IgD-negative memory B cell (primary cell): ENCODE results near the gene KDM4C. TPM values are rescaled to one million over a fixed set of nuclear protein-coding genes. Genes with fewer than 3 reads are reported as not detected.
"Not testable (repeated sequence)": the region's sequence is repeated elsewhere in the genome, so short reads cannot be mapped to it uniquely, and the experiment has no call there.

ENCODE experiments used
- H3K27ac Mint-ChIP-seq, 3 donors: one replicate each; pipeline ENCODE4 v1.8.0; 2020 to 2022; ENCODE audit warnings: mild to moderate bottlenecking in 3 of 3, mixed read lengths in 3 of 3, moderate library complexity in 1 of 3
- H3K27me3 Mint-ChIP-seq: one replicate; pipeline ENCODE4 v1.8.0; 2021; ENCODE audit warnings: mixed read lengths
- H3K36me3 Mint-ChIP-seq: one replicate; pipeline ENCODE4 v1.8.0; 2020; ENCODE audit warnings: mild to moderate bottlenecking, mixed read lengths
- H3K4me1 Mint-ChIP-seq, 3 donors: one replicate each; pipeline ENCODE4 v1.8.0; 2020 to 2022; ENCODE audit warnings: mixed read lengths in 3 of 3, mild to moderate bottlenecking in 1 of 3
- H3K4me3 Mint-ChIP-seq, 4 donors: one replicate each; pipeline ENCODE4 v1.8.0; 2020 to 2022; ENCODE audit warnings: mild to moderate bottlenecking in 4 of 4, mixed read lengths in 4 of 4, moderate library complexity in 3 of 4
- H3K9me3 Mint-ChIP-seq, 3 donors: one replicate each; pipeline ENCODE4 v1.8.0; 2020 to 2021; ENCODE audit warnings: mixed read lengths in 3 of 3, mild to moderate bottlenecking in 1 of 3
- polyA plus RNA-seq: library from polyadenylated mRNA; unstranded; fragments of 300-500 nt; fragmentation: Illumina TruSeq; gene quantifications from one replicate; pipeline ENCODE4 v1.2.3, GENCODE V29; 2021

KDM4C gene
- 31.6 TPM for polyA plus RNA-seq

GRCh38 chr9:6757456-6758247 is at the start of gene KDM4C:
Gene KDM4C, plus strand, starts transcription at chr9:6757973. Its CDS starts 35,016 bp downstream, at chr9:6792989.
- Mint-ChIP-seq H3K27me3 (no peaks in the 10 kb centered on the region), H3K36me3 (no peaks in the 10 kb centered on the region), H3K27ac (peak within 1 kb of the TSS; percentile 98 to 100 (median 99)), H3K9me3 (no peaks in the 10 kb centered on the region), H3K4me1 (peaks cover 18 to 24% (median 19%) of the 10 kb centered on the region in 3 donors), H3K4me3 (peak within 1 kb of the TSS; percentile 95 to 100 (median 96))

DNA sequence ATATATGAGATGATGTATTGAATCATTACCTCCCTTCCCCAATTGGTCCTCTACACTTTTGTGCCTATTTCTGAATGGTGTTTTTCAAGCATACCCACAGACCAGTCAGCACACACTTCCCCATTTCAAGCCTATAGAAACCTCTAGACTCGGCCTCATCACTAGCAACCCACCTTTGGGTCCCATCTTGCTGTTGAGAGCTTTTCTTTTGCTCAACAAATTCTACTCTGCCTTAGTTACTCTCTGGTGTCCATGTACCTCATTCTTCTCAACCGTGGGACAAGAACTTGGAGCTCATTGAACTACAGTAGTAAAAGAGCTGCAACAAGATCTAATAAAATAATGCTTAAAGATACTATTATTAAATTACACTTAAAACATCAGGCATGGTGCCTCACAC is 49.0 kb upstream of the KDM4C start:
- Mint-ChIP-seq H3K9me3 (peaks cover 0 to 3% (median 0%) of the 10 kb centered on the region in 3 donors), H3K27me3 (no peaks in the 10 kb centered on the region), H3K4me1 (peaks cover 2 to 9% (median 7%) of the 10 kb centered on the region in 3 donors), H3K36me3 (no peaks in the 10 kb centered on the region), H3K4me3 (peak overlapping the region in 1 of 4 donors; percentile 46), H3K27ac (peak overlapping the region in 1 of 3 donors; percentile 54)

DNA sequence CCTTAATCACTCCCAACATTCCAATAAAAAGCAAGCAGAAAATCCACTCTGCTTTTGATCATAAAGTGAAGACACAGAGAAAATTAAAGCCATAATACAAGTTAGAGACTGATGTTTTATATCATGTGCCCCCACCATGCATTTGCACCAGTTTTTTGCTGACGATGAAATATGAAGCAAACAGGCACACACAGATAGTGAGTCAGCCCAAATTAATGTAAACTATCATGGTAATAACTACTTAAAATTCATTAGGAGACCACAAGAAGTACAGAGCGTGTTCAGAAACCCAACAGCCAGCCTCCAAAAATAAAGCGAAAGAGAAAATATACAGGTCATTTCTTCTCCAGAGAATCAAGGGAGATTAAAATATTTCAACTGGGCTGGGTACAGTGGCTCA is 46.4 kb upstream of the KDM4C start:
- Mint-ChIP-seq H3K4me3 (peak overlapping the region in 1 of 4 donors; percentile 25), H3K36me3 (no peaks in the 10 kb centered on the region), H3K27me3 (no peaks in the 10 kb centered on the region), H3K4me1 (peaks cover 4 to 9% (median 5%) of the 10 kb centered on the region in 3 donors), H3K9me3 (peaks cover 0 to 3% (median 0%) of the 10 kb centered on the region in 3 donors), H3K27ac (no peak overlapping the region)

DNA sequence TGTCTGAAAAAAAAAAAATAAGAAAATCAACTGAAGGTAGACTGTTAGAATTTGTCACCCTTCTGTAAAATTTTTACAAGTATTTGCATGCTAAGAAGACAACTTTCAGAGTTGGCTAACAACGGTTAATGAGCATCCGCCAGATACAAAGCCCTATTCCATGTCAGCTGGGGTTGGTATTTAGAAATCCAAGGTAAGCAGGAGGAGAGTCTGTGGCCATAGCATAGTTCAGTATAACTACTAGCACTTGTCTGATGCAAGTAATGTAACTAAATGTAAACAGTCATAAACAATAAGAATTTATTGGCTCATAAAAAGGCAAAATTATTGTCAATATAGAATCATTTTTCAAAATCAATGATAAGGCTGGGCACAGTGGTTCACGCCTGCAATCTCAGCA is 45.7 kb upstream of the KDM4C start:
- H3K4me3 Mint-ChIP-seq: no peak overlapping the region
- peaks cover 0 to 3% (median 0%) of the 10 kb centered on the region in 3 donors for H3K9me3 Mint-ChIP-seq
- peaks cover 4 to 11% (median 9%) of the 10 kb centered on the region in 3 donors for H3K4me1 Mint-ChIP-seq
- peak overlapping the region in 1 of 3 donors; percentile 3 for H3K27ac Mint-ChIP-seq
- H3K27me3 Mint-ChIP-seq: no peaks in the 10 kb centered on the region
- H3K36me3 Mint-ChIP-seq: no peaks in the 10 kb centered on the region

DNA sequence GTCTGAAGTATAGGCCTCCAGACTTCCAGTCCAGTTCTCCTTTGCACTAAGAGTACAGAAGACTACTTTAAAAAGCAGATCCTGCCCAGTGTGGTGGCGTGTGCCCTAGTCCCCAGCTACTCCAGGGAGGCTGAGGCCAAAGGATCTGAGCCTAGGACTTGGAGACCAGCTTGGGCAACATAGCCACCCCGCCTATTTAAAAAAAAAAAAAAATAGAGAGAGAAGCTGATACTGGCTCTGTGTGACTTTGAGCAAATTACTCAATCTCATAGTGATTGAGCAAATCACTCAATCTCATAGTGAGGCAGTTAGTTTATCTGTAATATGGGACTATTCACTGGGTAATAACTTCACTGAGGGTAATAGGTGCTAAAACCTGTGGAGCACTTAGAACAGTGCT is 43.6 kb upstream of the KDM4C start:
- peak overlapping the region in 1 of 3 donors; percentile 50 for H3K27ac Mint-ChIP-seq

DNA sequence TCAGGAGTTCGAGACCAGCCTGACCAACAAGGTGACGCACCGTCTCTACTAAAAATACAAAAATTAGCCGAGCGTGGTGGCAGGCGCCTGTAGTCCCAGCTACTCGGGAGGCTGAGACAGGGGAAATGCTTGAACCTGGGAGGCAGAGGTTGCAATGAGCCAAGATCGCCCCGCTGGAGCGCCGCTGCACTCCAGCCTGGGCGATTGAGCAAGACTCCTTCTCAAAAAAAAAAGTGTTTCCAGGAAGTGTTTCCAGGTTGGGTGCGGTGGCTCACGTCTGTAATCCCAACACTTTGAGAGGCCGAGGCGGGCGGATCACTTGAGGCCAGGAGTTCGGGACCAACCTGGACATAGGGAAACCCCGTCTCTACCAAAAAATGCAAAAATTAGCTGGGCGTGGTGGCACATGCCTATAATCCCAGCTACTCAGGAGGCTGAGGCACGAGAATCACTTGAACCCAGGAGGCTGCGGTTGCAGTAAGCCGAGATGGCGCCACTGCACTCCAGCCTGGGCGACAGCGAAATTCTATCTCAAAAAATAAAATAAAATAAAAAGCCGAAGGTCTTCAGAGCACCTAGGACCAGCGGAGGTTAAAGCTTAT is 42.5 kb upstream of the KDM4C start:
- Mint-ChIP-seq H3K4me1 (peaks cover 4 to 12% (median 9%) of the 10 kb centered on the region in 3 donors), H3K4me3 (peak overlapping the region; percentile 82 to 97 (median 91)), H3K27ac (peak overlapping the region in 2 of 3 donors; percentile 74 to 95)
- H3K36me3 Mint-ChIP-seq, H3K27me3 Mint-ChIP-seq, H3K9me3 Mint-ChIP-seq: not testable (repeated sequence)

More for the DNA sequence above, 43.6 kb upstream of the KDM4C start:
- Mint-ChIP-seq H3K4me3 (peak overlapping the region in 1 of 4 donors; percentile 66), H3K36me3 (no peaks in the 10 kb centered on the region), H3K9me3 (no peaks in the 10 kb centered on the region), H3K4me1 (peaks cover 4 to 12% (median 9%) of the 10 kb centered on the region in 3 donors), H3K27me3 (no peaks in the 10 kb centered on the region)

DNA sequence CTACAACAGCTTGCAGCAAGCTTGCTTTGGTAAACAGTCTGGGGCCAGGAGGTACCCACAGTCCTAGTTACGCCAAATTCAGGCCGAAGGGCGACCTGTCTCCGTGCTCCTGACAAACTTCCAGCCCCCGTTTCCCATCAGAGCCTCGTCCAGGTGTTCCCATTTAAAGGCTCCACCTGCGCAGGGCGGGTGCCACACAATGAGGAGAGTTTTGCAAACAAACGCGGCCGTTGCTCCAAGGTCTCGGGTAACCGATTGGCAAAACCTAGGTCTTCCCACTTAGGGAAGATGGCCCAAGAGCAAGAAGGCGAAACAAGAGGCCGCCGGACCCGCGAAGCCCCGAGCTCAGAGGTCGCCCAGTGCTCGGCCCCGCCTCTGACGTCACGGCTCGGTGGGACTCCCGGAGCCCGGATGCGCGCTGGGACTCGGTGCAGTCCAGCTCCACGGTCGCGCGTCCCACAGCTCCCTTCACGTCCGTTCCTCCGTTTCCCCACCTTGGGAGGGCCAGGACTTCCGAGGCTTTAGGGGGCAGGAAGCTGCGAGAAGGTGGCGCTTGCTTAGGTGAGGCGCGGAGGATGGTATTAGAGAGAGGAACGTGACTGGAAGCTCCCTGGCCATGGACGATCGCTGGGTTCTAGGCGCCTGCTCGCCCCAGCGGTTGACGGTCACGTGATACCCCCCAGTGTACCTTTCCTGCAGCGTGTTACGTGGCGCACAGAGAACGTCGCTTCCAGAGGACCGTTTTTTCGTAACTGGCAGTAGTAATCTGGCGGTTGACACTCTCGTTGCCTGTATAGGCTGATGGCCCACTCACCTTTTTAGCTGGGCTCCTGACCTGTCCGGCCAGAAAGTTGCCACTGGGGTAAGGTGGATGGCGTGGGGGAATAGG is 41.8 kb upstream of the KDM4C start:
- H3K4me3 Mint-ChIP-seq: peak overlapping the region; percentile 82 to 97 (median 91)
- peaks cover 7 to 12% (median 9%) of the 10 kb centered on the region in 3 donors for H3K4me1 Mint-ChIP-seq
- H3K36me3 Mint-ChIP-seq: no peaks in the 10 kb centered on the region
- H3K9me3 Mint-ChIP-seq: no peaks in the 10 kb centered on the region
- no peaks in the 10 kb centered on the region for H3K27me3 Mint-ChIP-seq
- peak overlapping the region; percentile 74 to 95 (median 93) for H3K27ac Mint-ChIP-seq

DNA sequence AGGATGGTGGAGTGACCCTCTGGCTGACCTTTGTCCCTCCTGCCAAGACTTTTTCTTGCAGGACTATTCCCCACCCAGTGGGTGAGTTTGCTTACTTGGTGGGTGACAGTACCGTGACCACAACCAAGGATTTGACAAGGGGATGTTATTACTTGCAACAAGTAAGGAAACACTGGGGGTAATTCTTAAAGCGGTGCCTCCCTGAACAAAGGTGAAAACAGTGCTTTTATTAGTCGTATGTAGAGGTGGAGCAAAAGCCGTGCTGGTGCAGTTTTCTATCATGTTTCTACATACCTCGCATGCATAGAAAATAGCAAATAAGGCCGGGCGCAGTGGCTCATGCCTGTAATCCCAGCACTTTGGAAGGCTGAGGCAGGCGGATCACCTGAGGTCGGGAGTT is 41.0 kb upstream of the KDM4C start:
- Mint-ChIP-seq H3K9me3 (no peaks in the 10 kb centered on the region), H3K4me3 (peak overlapping the region; percentile 82 to 97 (median 91)), H3K36me3 (no peaks in the 10 kb centered on the region), H3K27me3 (no peaks in the 10 kb centered on the region), H3K27ac (peak overlapping the region in 2 of 3 donors; percentile 74 to 93), H3K4me1 (peaks cover 7 to 9% (median 9%) of the 10 kb centered on the region in 3 donors)

- H3K36me3 Mint-ChIP-seq: no peaks in the 10 kb centered on the region
- peaks cover 16 to 22% (median 18%) of the 10 kb centered on the region in 3 donors for H3K4me1 Mint-ChIP-seq
- peak overlapping the region; percentile 25 to 96 (median 88) for H3K4me3 Mint-ChIP-seq
- H3K27me3 Mint-ChIP-seq: no peaks in the 10 kb centered on the region
- no peaks in the 10 kb centered on the region for H3K9me3 Mint-ChIP-seq
- peak overlapping the region; percentile 13 to 94 (median 36) for H3K27ac Mint-ChIP-seq
Measured at GRCh38 chr9:6723881-6724420, 33.8 kb upstream of the KDM4C start.

GRCh38 chr9:6733257-6733656 is 24.5 kb upstream of the KDM4C start:
- no peak overlapping the region for H3K27ac Mint-ChIP-seq
- no peaks in the 10 kb centered on the region for H3K36me3 Mint-ChIP-seq
- H3K27me3 Mint-ChIP-seq: no peaks in the 10 kb centered on the region

GRCh38 chr9:6733831-6734230 is 23.9 kb upstream of the KDM4C start:
- Mint-ChIP-seq H3K4me1 (peaks cover 0 to 2% (median 2%) of the 10 kb centered on the region in 3 donors), H3K27ac (no peak overlapping the region), H3K27me3 (no peaks in the 10 kb centered on the region), H3K4me3 (no peak overlapping the region), H3K9me3 (peaks cover 0 to 2% (median 0%) of the 10 kb centered on the region in 3 donors), H3K36me3 (no peaks in the 10 kb centered on the region)

More at GRCh38 chr9:6733257-6733656, 24.5 kb upstream of the KDM4C start:
- Mint-ChIP-seq H3K9me3 (peaks cover 0 to 2% (median 0%) of the 10 kb centered on the region in 3 donors), H3K4me1 (peaks cover 0 to 2% (median 2%) of the 10 kb centered on the region in 3 donors), H3K4me3 (no peak overlapping the region)

DNA sequence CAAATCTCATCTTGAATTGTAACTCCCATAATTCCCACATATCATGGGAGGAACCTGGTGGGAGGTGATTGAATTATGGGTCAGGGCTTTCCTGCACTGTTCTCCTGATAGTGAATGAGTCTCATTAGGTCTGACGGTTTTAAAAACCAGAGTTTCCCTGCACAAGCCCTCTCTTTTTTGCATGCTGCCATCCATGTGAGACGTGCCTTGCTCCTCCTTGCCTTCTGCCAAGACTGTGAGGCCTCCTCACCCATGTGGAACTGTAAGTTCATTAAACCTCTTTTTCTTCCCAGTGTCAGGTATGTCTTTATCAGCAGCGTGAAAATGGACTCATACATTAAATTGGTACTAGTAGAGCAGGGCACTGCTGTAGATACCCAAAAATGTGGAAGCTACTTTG is 22.4 kb upstream of the KDM4C start:
- Mint-ChIP-seq H3K4me1 (peaks cover 4 to 5% (median 5%) of the 10 kb centered on the region in 3 donors), H3K27me3 (no peaks in the 10 kb centered on the region), H3K27ac (peak overlapping the region in 1 of 3 donors; percentile 1)

GRCh38 chr9:6739218-6739617 is 18.6 kb upstream of the KDM4C start:
- H3K27me3 Mint-ChIP-seq: no peaks in the 10 kb centered on the region
- H3K4me3 Mint-ChIP-seq: no peak overlapping the region
- H3K36me3 Mint-ChIP-seq: no peaks in the 10 kb centered on the region
- H3K4me1 Mint-ChIP-seq: peaks cover 3 to 4% (median 3%) of the 10 kb centered on the region in 3 donors
- H3K9me3 Mint-ChIP-seq: peaks cover 0 to 2% (median 0%) of the 10 kb centered on the region in 3 donors
- no peak overlapping the region for H3K27ac Mint-ChIP-seq

More for the DNA sequence above, 22.4 kb upstream of the KDM4C start:
- H3K9me3 Mint-ChIP-seq: peaks cover 0 to 2% (median 0%) of the 10 kb centered on the region in 3 donors
- no peaks in the 10 kb centered on the region for H3K36me3 Mint-ChIP-seq
- H3K4me3 Mint-ChIP-seq: no peak overlapping the region

- H3K27me3 Mint-ChIP-seq, H3K36me3 Mint-ChIP-seq, H3K27ac Mint-ChIP-seq, H3K9me3 Mint-ChIP-seq: not testable (repeated sequence)
- H3K4me1 Mint-ChIP-seq: peaks cover 11 to 16% (median 14%) of the 10 kb centered on the region in 3 donors
- H3K4me3 Mint-ChIP-seq: peak overlapping the region in 1 of 4 donors; percentile 21
Measured at GRCh38 chr9:6748861-6749260, 8.9 kb upstream of the KDM4C start.
